Activated CD4-positive, alpha-beta T cell treated with anti-CD3 and anti-CD28 coated beads for 36 hours (primary cell): ENCODE measurements around the gene ENTPD6. TPM values are rescaled to one million over a fixed set of nuclear protein-coding genes. Genes with fewer than 3 reads are reported as not detected.
"Not testable (repeated sequence)": the region's sequence is repeated elsewhere in the genome, so short reads cannot be mapped to it uniquely, and the experiment has no call there.

ENCODE experiments used
- ATAC-seq: fragments of 200-7000 bp; cut with Tn5 transposase; one replicate; pipeline ENCODE4 v1.10.0; 2021; ENCODE audit warnings: mild to moderate bottlenecking, moderate library complexity
- CTCF ChIA-PET: fragments of 350-600 bp; sonication (Branson Sonifier 250); formaldehyde crosslinking; loops from one replicate; lab custom pipeline; 2021; ENCODE audit warnings: antibody characterized with exemption; lab: Charles Lee
- POLR2A ChIA-PET: fragments of 350-600 bp; sonication (Branson Sonifier 250); formaldehyde crosslinking; loops from one replicate; lab custom pipeline; 2021; ENCODE audit warnings: antibody characterized with exemption, inconsistent platforms; lab: Charles Lee
- DNase-seq: peaks from one replicate; pipeline ENCODE4 v3.0.0-alpha.2; 2020
- H3K27ac Mint-ChIP-seq: one replicate; pipeline ENCODE4 v1.8.0; 2021; ENCODE audit warnings: mixed read lengths
- H3K27me3 Mint-ChIP-seq: one replicate; pipeline ENCODE4 v1.8.0; 2021; ENCODE audit warnings: mixed read lengths
- H3K36me3 Mint-ChIP-seq: one replicate; pipeline ENCODE4 v1.8.0; 2021; ENCODE audit warnings: low read depth, mixed read lengths
- H3K4me1 Mint-ChIP-seq: one replicate; pipeline ENCODE4 v1.8.0; 2021; ENCODE audit warnings: mixed read lengths
- H3K4me3 Mint-ChIP-seq: one replicate; pipeline ENCODE4 v1.8.0; 2021; ENCODE audit warnings: mild to moderate bottlenecking, moderate library complexity, mixed read lengths
- H3K9me3 Mint-ChIP-seq: one replicate; pipeline ENCODE4 v1.8.0; 2021; ENCODE audit warnings: low read depth, mixed read lengths
- intact Hi-C, 2 experiments: fragments of 100-400 bp; cut with DNase I in 1 of 2; cut with micrococcal nuclease in 1 of 2; formaldehyde crosslinking; loops; one replicate each; pipeline versions ENCODE4 v1.14.2 to v1.15.1; 2022 to 2024; cut with DNase I, micrococcal nuclease
- total RNA-seq, 2 experiments: library from RNA; stranded (reverse); gene quantifications; one replicate each; pipeline ENCODE4 v1.2.3, GENCODE V29; 2021

Gene ENTPD6
- total RNA-seq, 2 experiments from 2014 or later, result 34.3 to 41.5 TPM

- ChIA-PET CTCF (interaction anchor here (1.0 to 1.7 kb wide), 3 partner anchors 9 to 176 kb away, joined by 3 to 7 read pairs (median 5); no protein-coding TSS in a partner anchor), POLR2A (no interaction called here)
- ATAC-seq (no peak), DNase-seq (no peak)
- H3K27me3 Mint-ChIP-seq, result no peaks in the 10 kb centered on the region
- no peaks in the 10 kb centered on the region for H3K9me3 Mint-ChIP-seq
- peak overlapping the region; percentile 13 for H3K4me3 Mint-ChIP-seq
- peaks cover 27% of the 10 kb centered on the region for H3K36me3 Mint-ChIP-seq
- intact Hi-C loops, result no loop called here
- H3K4me1 Mint-ChIP-seq, result peaks cover 46% of the 10 kb centered on the region
- peak overlapping the region; percentile 82 for H3K27ac Mint-ChIP-seq
These were observed 63.8 kb downstream of the ENTPD6 start for GRCh38 chr20:25259358-25259757.

GRCh38 chr20:25259788-25260254 is 64.3 kb downstream of the ENTPD6 start:
- Mint-ChIP-seq H3K9me3 (no peaks in the 10 kb centered on the region), H3K36me3 (peaks cover 30% of the 10 kb centered on the region), H3K27me3 (no peaks in the 10 kb centered on the region), H3K27ac (peak overlapping the region; percentile 82), H3K4me3 (peak overlapping the region; percentile 13), H3K4me1 (peaks cover 43% of the 10 kb centered on the region)
- DNase-seq (peak; percentile 42), ATAC-seq (peak; percentile 58)
- ChIA-PET POLR2A (no interaction called here), CTCF (interaction anchor here (0.8 to 1.7 kb wide), 4 partner anchors 10 to 177 kb away, joined by 3 to 7 read pairs (median 4); partner anchors contain the start of gene PYGB)
- intact Hi-C loops, result no loop called here

- H3K27me3 Mint-ChIP-seq, H3K9me3 Mint-ChIP-seq, DNase-seq, H3K4me3 Mint-ChIP-seq, ATAC-seq, H3K27ac Mint-ChIP-seq, intact Hi-C loops, POLR2A ChIA-PET: not testable (repeated sequence)
- CTCF ChIA-PET, result interaction anchor here (0.7 to 1.2 kb wide), 3 partner anchors 9 to 111 kb away, joined by 3 read pairs; no protein-coding TSS in a partner anchor
- Mint-ChIP-seq H3K36me3 (peaks cover 30% of the 10 kb centered on the region), H3K4me1 (peaks cover 43% of the 10 kb centered on the region)
These were observed 65.4 kb downstream of the ENTPD6 start for GRCh38 chr20:25260770-25261437.

- POLR2A ChIA-PET, result no interaction called here
- intact Hi-C loops, result no loop called here
These were observed 73.7 kb downstream of the ENTPD6 start for GRCh38 chr20:25269057-25269832.

GRCh38 chr20:25269833-25270170 is 74.3 kb downstream of the ENTPD6 start:
- no peak overlapping the region for H3K27ac Mint-ChIP-seq
- intact Hi-C loops, result no loop called here
- ATAC-seq (no peak), DNase-seq (no peak)
- ChIA-PET POLR2A (no interaction called here), CTCF (interaction anchor here (0.6 kb wide), 1 partner anchor 14 kb away, joined by 3 read pairs; no protein-coding TSS in a partner anchor)
- peaks cover 25% of the 10 kb centered on the region for H3K36me3 Mint-ChIP-seq
- H3K4me1 Mint-ChIP-seq, result peaks cover 3% of the 10 kb centered on the region
- H3K27me3 Mint-ChIP-seq, result no peaks in the 10 kb centered on the region
- H3K4me3 Mint-ChIP-seq, result no peak overlapping the region
- no peaks in the 10 kb centered on the region for H3K9me3 Mint-ChIP-seq

More at GRCh38 chr20:25269057-25269832, 73.7 kb downstream of the ENTPD6 start:
- no peak overlapping the region for H3K4me3 Mint-ChIP-seq
- DNase-seq (peak; percentile 2), ATAC-seq (no peak)
- peaks cover 3% of the 10 kb centered on the region for H3K4me1 Mint-ChIP-seq
- no peaks in the 10 kb centered on the region for H3K9me3 Mint-ChIP-seq
- peaks cover 26% of the 10 kb centered on the region for H3K36me3 Mint-ChIP-seq
- no peak overlapping the region for H3K27ac Mint-ChIP-seq
- CTCF ChIA-PET, result interaction anchor here (0.6 to 1.7 kb wide), 3 partner anchors 15 to 319 kb away, joined by 3 to 4 read pairs (median 3); no protein-coding TSS in a partner anchor
- H3K27me3 Mint-ChIP-seq, result no peaks in the 10 kb centered on the region

GRCh38 chr20:25270829-25271251 is 75.3 kb downstream of the ENTPD6 start:
- POLR2A ChIA-PET, result no interaction called here
- Mint-ChIP-seq H3K27me3 (no peaks in the 10 kb centered on the region), H3K27ac (no peak overlapping the region), H3K36me3 (peaks cover 29% of the 10 kb centered on the region), H3K9me3 (no peaks in the 10 kb centered on the region), H3K4me1 (peaks cover 3% of the 10 kb centered on the region), H3K4me3 (no peak overlapping the region)
- intact Hi-C loops, result no loop called here
- ATAC-seq, result no peak
- CTCF ChIA-PET, result no interaction called here
- DNase-seq, result no peak

- no peaks in the 10 kb centered on the region for H3K9me3 Mint-ChIP-seq
- DNase-seq, result no peak
- no peak overlapping the region for H3K27ac Mint-ChIP-seq
- peaks cover 29% of the 10 kb centered on the region for H3K36me3 Mint-ChIP-seq
- H3K4me3 Mint-ChIP-seq, result no peak overlapping the region
- intact Hi-C loops, result no loop called here
- ChIA-PET POLR2A (no interaction called here), CTCF (interaction anchor here (1.1 to 1.7 kb wide), 2 partner anchors 10 to 21 kb away, joined by 3 to 8 read pairs; no protein-coding TSS in a partner anchor)
- no peak for ATAC-seq
- no peaks in the 10 kb centered on the region for H3K27me3 Mint-ChIP-seq
- peaks cover 3% of the 10 kb centered on the region for H3K4me1 Mint-ChIP-seq
These were observed 76.1 kb downstream of the ENTPD6 start for GRCh38 chr20:25271486-25272222.

GRCh38 chr20:25272223-25273000 is 76.9 kb downstream of the ENTPD6 start:
- ChIA-PET CTCF (interaction anchor here (0.5 to 1.7 kb wide), 4 partner anchors 9 to 94 kb away, joined by 3 to 8 read pairs (median 4); no protein-coding TSS in a partner anchor), POLR2A (no interaction called here)
- ATAC-seq, result no peak
- Mint-ChIP-seq H3K36me3 (peaks cover 28% of the 10 kb centered on the region), H3K4me3 (no peak overlapping the region), H3K27me3 (no peaks in the 10 kb centered on the region), H3K9me3 (no peaks in the 10 kb centered on the region), H3K27ac (no peak overlapping the region), H3K4me1 (no peaks in the 10 kb centered on the region)
- DNase-seq, result no peak
- intact Hi-C loops, result no loop called here

- H3K36me3 Mint-ChIP-seq, result peaks cover 32% of the 10 kb centered on the region
- H3K27ac Mint-ChIP-seq, result no peak overlapping the region
- H3K27me3 Mint-ChIP-seq, result no peaks in the 10 kb centered on the region
- no peaks in the 10 kb centered on the region for H3K4me1 Mint-ChIP-seq
- H3K9me3 Mint-ChIP-seq, result no peaks in the 10 kb centered on the region
- peak; percentile 3 for DNase-seq
- ChIA-PET POLR2A (no interaction called here), CTCF (interaction anchor here (0.5 to 1.1 kb wide), 3 partner anchors 9 to 94 kb away, joined by 3 to 4 read pairs (median 3); no protein-coding TSS in a partner anchor)
- no peak for ATAC-seq
- intact Hi-C loops, result no loop called here
- H3K4me3 Mint-ChIP-seq, result no peak overlapping the region
These were observed 77.5 kb downstream of the ENTPD6 start for GRCh38 chr20:25273046-25273445.

GRCh38 chr20:25273541-25274358 is 78.2 kb downstream of the ENTPD6 start:
- ChIA-PET CTCF (interaction anchor here (1.1 kb wide), 1 partner anchor 20 kb away, joined by 4 read pairs; no protein-coding TSS in a partner anchor), POLR2A (no interaction called here)
- Mint-ChIP-seq H3K4me3 (no peak overlapping the region), H3K9me3 (no peaks in the 10 kb centered on the region), H3K27me3 (no peaks in the 10 kb centered on the region), H3K27ac (no peak overlapping the region), H3K4me1 (no peaks in the 10 kb centered on the region), H3K36me3 (peaks cover 32% of the 10 kb centered on the region)
- DNase-seq, result no peak
- intact Hi-C loops, result no loop called here
- ATAC-seq, result no peak
